HepG2 (cell line): Measurements from ENCODE around the gene NYAP1. TPM values are rescaled to one million over a fixed set of nuclear protein-coding genes. Genes with fewer than 3 reads are reported as not detected.

Experiments used
- E2F5 ChIP-seq: sonication (generic); formaldehyde crosslinking; conservative IDR thresholded peaks from 2 replicates; pipeline ENCODE4 v1.4.0; 2020; ENCODE audit warnings: missing genetic modification reagents
- GPN1 ChIP-seq: sonication (generic); formaldehyde crosslinking; IDR thresholded peaks from 2 replicates; pipeline ENCODE4 v1.5.1; 2020; ENCODE audit warnings: missing genetic modification reagents, borderline replicate concordance
- HOMEZ ChIP-seq: IDR thresholded peaks from 2 replicates; pipeline ENCODE4 v1.6.1; 2016; ENCODE audit warnings: low read depth
- MLXIP ChIP-seq: sonication (generic); formaldehyde crosslinking; IDR thresholded peaks from 2 replicates; pipeline ENCODE4 v1.9.0; 2021; ENCODE audit warnings: missing genetic modification reagents, borderline replicate concordance
- MTA1 ChIP-seq: sonication (generic); formaldehyde crosslinking; IDR thresholded peaks from 2 replicates; pipeline ENCODE4 v1.4.0; 2020; ENCODE audit warnings: missing genetic modification reagents, mild to moderate bottlenecking, borderline replicate concordance
- NPAS2 ChIP-seq: sonication (generic); formaldehyde crosslinking; IDR thresholded peaks from 2 replicates; pipeline ENCODE4 v1.8.0; 2022; ENCODE audit warnings: mild to moderate bottlenecking, missing genetic modification reagents, borderline replicate concordance
- RAD21 ChIP-seq: fragments of 450-650 bp; formaldehyde crosslinking; IDR thresholded peaks from 2 replicates; pipeline ENCODE4 v1.5.0; 2020; ENCODE audit warnings: mild to moderate bottlenecking
- RBM22 ChIP-seq: fragments of 200-400 bp; formaldehyde crosslinking; optimal IDR thresholded peaks from 2 replicates; pipeline ENCODE3; 2017; ENCODE audit warnings: mild to moderate bottlenecking, low read length, moderate library complexity
- UBTF ChIP-seq: sonication (generic); formaldehyde crosslinking; IDR thresholded peaks from 2 replicates; pipeline ENCODE4 v1.4.0; 2020; ENCODE audit warnings: mild to moderate bottlenecking, missing genetic modification reagents
- ZBTB14 ChIP-seq: sonication (generic); formaldehyde crosslinking; IDR thresholded peaks from 2 replicates; pipeline ENCODE4 v1.4.0; 2020; ENCODE audit warnings: missing genetic modification reagents
- ZBTB8A ChIP-seq: sonication (generic); formaldehyde crosslinking; IDR thresholded peaks from 2 replicates; pipeline ENCODE4 v1.4.0; 2020; ENCODE audit warnings: mild to moderate bottlenecking, low read depth, missing genetic modification reagents, borderline replicate concordance
- ZNF333 ChIP-seq: sonication (generic); formaldehyde crosslinking; IDR thresholded peaks from 2 replicates; pipeline ENCODE4 v1.4.0; 2020; ENCODE audit warnings: mild to moderate bottlenecking, missing genetic modification reagents, borderline replicate concordance
- ZNF577 ChIP-seq: sonication (generic); formaldehyde crosslinking; IDR thresholded peaks from 2 replicates; pipeline ENCODE4 v1.4.0; 2020; ENCODE audit warnings: mild to moderate bottlenecking, low read depth, missing genetic modification reagents, borderline replicate concordance
- ZNF883 ChIP-seq: sonication (generic); formaldehyde crosslinking; IDR thresholded peaks from 2 replicates; pipeline ENCODE4 v1.5.1; 2020; ENCODE audit warnings: mild to moderate bottlenecking, missing genetic modification reagents; ENCODE audit errors: not compliant biosample characterization
- polyA plus RNA-seq, 8 experiments: library from polyadenylated mRNA; depleted of rRNA in 3 of 8; stranded (reverse) in 7 of 8; unstranded in 1 of 8; fragments of >200 nt; fragmentation: Illumina TruSeq in 4 of 8; extraction: Trizol in 4 of 8; gene quantifications; 2 replicates each; pipeline versions ENCODE4 v1.2.1 to v1.2.3, GENCODE V29; 2011 to 2016; ENCODE audit warnings: low read depth in 4 of 8, missing spikeins in 1 of 8, mixed read lengths in 1 of 8; ENCODE audit not compliant: insufficient read depth in 1 of 8
- total RNA-seq, 5 experiments: library from RNA; depleted of rRNA; stranded (reverse); fragments of >200 nt; fragmentation: Illumina TruSeq; extraction: Trizol; gene quantifications; 2 replicates each; pipeline ENCODE4 v1.2.3, GENCODE V29; 2016; ENCODE audit warnings: low read depth in 1 of 5

NYAP1 gene
- total and polyA plus RNA-seq, 2 of the 13 experiments (the other 11 are each of a cell fraction or from before 2014, with no cell fraction given): 0.15 to 0.46 TPM

GRCh38 chr7:100478958-100479660, 4.6 kb upstream of the NYAP1 start, which contains the start of gene TSC22D4 (continued):
- TF ChIP-seq ZNF883 (peak; percentile 58), MLXIP (CRISPR knock-in tag) (no peak), ZNF333 (no peak; the same call in 1 of the 2 replicates), NPAS2 (CRISPR knock-in tag) (no peak), ZBTB8A (CRISPR knock-in tag) (no peak), E2F5 (CRISPR knock-in tag) (no peak), MTA1 (CRISPR knock-in tag) (0 out of 2 replicates have a peak, but pooled peaks have one; percentile 35), RAD21 (no peak; the same call in 1 of the 2 replicates), ZNF577 (no peak), ZBTB14 (CRISPR knock-in tag) (no peak), HOMEZ (no peak), GPN1 (CRISPR knock-in tag) (no peak), RBM22 (no peak), UBTF (CRISPR knock-in tag) (peak; percentile 31; the same call in 1 of the 2 replicates)
